MM.1S (cell line): ENCODE measurements around the gene SOAT1.

Source experiments
- CTCF ChIP-seq: fragments of 300-600 bp; sonication (generic); IDR thresholded peaks from 2 replicates; pipeline ENCODE4 v1.5.1; 2016; ENCODE audit warnings: antibody characterized with exemption, low read length, mixed read lengths
- EZH2 ChIP-seq: fragments of 300-600 bp; sonication (generic); optimal IDR thresholded peaks from 2 replicates; pipeline ENCODE3; 2017; ENCODE audit warnings: low read depth, mild to moderate bottlenecking, antibody characterized with exemption, low read length, mixed read lengths

GRCh38 chr1:179310291-179310690 lies 16.7 kb downstream of the SOAT1 start:
- TF ChIP-seq CTCF (no peak), EZH2 (no peak)
